GM18508 (cell line): Measurements from ENCODE around the gene WDFY2.

ENCODE experiments used
- ATAC-seq: cut with Tn5 transposase; IDR thresholded peaks from one replicate; pipeline ENCODE4 v1.9.1; 2021; ENCODE audit warnings: moderate number of reproducible peaks; ENCODE audit not compliant: insufficient read depth, unreplicated experiment

WDFY2 gene

DNA sequence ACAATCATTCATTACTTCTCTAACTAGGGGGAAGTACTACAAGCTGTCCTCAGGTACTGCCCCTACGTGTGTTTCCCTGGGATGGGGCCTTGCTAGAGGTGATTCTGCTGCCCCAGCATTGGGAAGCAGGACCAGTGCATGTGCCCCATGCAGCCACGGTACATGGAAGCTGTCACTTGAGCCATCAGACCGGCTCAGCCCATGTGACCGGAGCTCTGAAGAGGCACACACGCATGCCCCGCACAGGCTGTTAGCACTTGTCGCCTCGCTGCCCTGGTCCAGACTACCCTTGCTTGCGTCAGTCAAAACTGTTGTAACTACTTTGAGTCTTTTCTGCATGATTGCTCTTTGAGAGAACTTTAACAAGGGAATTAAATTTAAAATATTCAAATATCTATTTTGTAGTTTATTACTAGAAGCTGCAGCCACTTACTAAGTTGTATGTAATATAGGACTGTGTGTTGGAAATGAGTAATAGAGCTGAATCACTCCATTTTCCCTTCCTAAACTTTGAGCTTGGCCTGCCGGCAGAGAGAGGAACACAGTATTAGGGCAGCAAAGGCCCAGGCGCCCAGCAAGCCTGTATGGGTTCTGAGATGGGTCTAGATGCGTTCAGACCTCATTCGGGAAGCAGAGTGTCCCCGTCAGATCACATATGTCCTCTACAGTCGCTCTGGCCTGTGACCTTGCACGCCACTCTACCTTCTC lies 177.5 kb downstream of the WDFY2 start:
- ATAC-seq, result no peak

DNA sequence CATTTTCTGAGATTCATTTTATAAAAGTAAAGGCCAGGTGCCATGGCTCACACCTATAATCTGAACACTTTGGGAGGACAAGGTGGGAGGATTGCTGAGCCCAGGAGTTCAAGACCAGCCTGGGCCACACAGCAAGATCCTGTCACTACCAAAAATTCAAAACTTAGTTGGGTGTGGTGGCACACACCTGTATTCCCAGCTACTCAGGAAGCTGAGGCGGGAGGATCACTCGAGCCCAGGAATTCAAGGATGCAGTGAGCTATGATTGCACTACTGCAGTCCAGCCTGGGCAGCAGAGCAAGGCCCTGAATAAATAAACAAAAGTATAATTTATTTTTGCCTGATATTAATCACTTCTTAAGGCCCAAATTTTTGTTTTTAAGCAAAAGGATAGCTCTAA lies 179.2 kb downstream of the WDFY2 start:
- ATAC-seq, result no peak

DNA sequence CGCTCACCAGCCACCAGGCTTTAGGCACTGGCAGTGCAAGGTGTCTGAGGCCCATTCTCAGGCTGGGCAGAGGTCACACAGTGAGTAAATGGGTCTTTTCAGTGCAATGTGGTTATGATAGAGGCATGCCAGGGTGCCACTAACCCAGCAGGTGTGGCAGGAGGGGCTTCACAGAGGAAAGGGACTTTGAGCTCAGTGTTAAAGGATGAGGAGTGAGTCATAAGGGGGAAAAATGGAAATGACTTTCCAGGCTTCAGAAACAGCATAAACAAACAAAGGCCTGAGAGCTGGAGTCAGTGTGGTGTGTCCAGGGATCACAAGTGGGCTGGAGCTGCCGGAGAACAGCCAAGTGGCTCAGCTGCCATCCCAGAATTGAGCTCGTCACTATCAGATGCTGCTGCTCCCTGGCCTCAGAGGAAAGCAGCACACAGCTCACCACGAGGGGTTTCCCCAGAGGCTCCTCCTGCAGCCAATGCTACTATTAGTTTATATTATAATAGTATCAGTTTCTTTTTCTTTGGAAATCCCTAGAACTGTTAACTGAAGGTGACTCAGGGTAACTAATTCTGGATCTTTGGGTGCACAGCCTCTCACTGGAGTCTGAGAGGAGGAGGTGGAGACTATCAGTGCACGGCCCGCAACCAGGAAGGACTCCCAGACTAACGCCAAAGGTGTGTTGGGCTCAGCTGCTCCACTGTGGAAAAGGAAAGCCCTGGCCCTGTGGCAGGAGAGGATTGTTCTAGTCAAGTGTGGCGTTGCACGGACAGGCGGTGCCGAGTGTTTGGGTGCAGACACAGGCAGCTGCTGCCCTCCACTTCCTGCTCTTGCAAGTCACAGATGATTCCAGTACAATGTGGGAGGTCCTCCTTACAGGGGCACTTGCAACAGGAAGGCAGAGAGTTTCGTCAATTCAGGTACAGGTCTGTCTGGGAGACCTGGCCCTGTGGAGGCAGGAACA lies 180.2 kb downstream of the WDFY2 start:
- ATAC-seq, result peak; percentile 76

DNA sequence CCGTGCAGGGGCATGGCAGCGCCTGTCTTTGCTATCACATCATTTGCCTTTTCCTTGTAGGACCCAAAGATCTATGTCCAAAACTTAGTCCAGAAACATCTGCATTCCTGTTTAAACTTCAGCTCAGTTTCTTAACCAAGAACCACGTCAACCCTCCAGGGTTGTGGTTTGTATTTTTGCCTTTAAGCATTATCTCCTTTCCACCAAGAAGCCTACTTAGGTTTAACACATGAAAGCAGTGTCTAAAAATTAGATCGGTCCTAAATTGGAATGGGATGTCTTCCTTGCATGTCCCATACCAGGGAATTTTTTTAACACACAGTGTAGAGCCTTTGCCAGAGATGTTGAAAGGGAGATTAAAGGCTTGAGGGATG lies 180.9 kb downstream of the WDFY2 start:
- no peak for ATAC-seq

DNA sequence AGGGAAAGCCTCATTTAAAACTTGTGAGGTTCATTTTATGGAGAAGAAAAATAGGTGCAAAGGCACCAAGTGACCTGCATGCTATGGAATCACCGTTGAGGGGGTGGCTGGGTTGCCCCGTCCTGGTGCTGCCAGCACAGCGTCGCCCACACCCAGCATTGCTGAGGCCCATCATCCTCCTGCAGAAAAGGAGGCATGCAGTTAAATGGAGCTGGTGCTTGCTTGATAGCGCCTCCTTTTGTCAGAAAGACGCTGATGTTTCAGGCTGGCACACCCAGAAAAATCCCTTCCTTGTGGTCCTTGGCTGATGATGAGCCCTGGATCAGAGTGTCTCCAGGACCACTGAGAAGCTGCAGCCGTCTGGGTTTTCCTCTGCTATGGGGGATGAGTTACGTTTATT lies 182.8 kb downstream of the WDFY2 start:
- ATAC-seq, result no peak

DNA sequence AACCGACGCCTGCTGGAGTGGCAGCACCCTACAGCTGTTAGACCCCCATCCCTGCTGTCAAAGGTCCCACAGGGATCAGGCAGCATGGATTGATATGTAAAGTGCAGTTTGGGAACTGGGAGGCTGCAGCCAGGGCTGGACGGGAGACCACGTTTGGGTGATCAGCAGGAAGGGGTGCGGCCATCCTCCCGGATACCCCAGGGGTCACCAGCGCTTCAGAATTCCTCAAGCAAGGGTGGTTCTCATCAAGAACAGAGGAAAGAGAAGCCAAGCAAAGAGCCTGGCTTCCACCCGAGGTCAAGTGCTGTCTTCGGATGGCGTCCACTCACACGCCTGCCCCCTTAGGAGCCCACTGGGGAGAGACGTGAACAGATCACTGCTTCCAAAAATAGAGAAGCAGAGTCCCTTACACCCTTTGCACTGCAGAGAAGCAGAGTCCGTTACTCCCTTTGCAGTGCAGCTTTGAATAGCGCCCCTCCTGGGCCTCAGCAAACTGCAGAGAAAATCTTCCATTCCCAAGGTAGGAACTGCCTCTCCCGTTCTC lies 184.2 kb downstream of the WDFY2 start:
- ATAC-seq, result no peak

DNA sequence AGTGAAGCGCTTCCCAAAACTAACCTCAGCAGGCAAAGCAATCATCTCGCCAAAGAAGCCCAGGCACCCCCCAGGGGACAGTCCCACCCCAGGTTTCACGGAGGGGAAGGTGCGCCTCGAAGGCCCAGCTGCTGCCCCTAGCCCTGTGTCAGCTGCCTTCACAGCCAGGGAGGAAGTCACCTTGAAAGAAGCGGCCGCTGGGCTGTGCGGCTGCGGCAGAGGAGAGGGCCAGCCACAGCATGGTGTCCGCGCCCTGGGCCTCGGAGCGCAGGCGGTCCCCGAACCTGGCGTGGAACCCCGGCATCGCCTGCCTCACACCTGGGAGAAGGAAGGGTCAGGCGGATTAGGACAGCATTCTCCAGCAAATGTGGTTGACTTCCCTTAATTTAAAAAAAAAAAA lies 184.7 kb downstream of the WDFY2 start:
- ATAC-seq, result no peak

DNA sequence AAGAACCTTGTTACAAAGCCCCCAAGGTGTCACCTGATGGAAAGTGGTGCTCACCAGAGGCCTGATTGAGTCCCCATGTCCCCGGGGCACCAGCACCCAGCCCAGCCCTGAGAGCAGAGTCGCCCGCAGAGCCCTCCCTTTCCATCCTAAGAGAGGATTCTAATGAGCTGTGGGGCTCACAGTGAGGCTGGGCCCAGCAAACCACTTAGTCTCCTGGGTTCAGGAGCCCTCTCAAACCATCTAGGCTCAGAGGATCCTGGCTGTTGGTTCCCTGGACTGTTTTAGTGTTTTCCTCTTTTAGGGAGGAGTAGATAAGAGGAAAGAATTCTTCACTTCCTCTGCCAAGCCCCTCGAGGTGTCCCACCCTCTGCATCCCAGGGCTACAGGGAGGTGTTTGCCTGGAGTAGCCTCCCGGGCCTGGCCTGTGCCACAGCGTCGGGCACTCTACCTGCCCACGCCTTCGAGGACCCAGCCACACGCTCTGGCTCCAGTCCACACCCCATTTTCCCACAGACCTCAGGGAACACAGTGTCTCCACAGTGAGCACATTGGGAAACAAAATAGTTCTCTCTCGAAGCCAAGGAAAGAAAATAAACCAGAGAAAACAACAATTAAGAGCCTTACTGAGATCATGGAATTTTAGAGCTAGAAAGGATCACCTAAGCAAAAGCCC lies 185.3 kb downstream of the WDFY2 start:
- ATAC-seq, result no peak

DNA sequence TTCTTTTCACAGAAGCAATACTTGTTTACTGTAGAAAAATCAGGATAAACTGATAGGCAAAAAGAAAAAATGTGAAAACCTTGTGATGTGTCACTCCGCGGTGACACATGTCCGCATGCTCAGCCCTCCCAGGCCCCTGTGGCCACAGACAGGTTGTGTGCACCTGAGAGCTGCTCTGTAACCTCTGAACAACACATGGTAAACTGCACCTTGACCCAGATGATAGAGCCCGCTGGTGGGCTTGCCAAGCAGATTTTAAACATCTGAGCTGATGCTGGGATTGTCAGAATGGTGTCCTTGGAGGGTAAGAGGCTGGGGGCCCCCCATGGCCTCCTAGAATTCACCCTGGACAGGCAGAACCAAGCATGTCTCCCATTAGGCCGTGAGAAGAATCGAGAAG lies 185.9 kb downstream of the WDFY2 start:
- no peak for ATAC-seq

DNA sequence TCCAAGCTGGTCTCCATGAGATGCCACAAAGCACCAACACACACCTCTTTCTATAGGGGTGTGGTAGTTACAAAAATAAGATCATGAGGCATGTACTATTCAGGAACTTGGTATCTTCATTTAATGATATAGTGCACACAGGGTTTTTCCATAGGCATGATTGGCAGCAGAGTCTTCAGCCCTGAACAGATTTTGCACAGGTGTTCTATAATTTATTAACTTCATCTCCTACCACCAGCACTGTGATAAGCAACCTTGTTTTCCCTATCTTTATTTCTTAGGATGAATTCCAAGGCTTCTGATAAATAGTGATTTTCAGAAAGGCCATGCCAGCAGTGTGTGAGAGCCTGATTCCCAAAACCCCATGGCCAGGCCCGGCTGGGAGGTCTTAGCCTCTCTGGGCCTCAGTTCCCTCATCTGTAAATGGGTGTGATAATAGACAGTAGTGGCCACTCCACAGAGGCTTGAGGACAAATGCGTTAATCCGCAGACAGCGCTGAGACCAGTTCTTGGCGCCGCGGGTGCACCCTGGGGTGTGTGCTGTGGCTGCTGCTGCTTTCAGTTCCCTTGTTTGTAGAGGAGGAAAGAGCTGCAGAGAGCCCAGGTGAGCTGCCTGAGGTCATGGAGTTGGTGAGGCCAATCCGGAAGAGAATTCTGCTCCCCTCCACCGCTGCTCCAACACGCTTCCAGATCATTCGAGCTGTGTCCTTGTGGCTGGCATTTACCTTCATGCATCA lies 186.6 kb downstream of the WDFY2 start:
- ATAC-seq, result no peak

DNA sequence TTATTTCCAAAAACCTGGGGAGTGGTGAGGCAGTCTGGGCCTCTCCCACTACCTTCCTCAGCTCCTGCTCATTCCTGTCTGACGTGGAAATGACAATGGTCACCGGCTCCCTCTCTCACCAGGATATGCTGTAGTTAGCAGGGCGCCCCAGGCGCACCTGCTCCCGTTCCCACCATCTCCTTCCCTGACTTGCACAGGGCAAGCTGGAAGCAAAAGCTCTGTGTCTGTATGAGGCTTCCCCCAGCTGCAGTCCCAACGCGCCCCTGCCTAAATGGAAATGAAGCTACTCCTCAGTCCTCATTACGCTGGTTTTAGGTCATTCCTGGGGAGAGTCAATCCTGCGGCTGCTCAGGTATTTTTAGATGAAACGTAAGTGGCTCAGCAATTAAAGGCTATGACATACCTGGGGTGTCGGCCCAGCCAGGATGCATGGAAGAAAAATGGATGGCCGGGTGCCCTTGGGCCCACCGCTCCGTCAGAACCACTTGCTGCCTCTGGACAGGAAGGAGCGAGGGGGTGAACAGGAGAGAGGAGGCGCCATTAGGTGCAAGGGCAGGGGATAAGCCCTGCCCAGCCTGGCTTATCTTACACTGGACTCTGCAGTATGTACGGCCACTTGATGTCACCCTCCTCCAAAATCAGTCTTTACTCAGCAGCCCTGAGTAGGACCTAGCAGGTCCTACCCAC lies 187.3 kb downstream of the WDFY2 start:
- no peak for ATAC-seq

DNA sequence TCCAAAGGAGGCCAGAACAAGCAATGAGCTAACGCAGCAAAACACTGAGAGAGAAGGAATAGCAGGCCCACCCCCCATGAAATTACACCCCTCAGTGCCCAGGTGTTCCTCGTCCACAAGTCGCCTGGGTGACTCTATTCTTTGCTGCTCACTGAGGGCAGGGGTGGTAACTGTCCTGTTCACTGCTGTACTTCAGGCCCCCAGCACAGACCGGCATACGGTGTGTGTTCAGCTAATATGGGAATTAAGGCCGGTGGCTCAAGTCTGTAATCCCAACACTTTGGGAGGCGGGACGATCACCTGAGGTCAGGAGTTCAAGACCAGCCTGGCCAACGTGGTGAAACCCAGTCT lies 187.8 kb downstream of the WDFY2 start:
- no peak for ATAC-seq

DNA sequence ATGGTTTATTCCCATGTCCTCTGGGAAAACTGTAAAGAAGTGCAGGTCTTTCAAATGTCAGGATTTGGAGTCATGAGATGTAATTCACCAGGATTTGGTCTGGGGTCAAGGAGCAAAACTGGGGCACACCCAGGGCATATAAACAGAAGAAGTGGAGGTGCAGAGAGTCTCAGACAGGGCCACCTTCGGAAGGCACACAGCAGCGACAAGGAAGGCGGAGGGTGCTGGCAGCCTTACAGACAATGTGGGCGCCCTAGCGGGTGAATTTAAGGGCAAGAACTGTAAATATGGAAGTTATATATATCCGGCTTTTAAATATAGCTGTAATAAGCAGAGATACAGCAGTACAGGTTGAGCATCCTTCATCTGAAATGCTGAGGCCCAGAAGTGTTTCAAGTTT lies 188.5 kb downstream of the WDFY2 start:
- no peak for ATAC-seq

DNA sequence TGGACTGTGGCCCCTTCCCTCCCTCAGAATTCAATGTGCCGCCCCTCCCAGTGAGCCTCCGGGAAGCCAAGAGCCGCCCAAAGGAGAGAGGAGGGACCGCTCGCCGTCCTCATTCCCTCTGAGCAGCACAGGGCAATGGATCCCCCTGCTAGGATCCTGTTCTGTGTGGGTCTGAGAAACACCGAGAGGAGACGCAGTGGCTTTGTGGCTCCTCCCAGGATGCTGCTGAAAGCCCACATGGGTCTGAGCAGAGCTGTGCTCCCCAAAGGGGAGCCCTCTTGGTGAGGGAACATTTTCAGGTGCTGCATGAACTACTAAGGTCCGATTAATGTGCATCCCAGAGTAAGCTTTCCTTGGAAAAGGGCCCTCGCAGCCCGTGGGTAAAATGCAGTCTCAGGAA lies 189.3 kb downstream of the WDFY2 start:
- no peak for ATAC-seq

DNA sequence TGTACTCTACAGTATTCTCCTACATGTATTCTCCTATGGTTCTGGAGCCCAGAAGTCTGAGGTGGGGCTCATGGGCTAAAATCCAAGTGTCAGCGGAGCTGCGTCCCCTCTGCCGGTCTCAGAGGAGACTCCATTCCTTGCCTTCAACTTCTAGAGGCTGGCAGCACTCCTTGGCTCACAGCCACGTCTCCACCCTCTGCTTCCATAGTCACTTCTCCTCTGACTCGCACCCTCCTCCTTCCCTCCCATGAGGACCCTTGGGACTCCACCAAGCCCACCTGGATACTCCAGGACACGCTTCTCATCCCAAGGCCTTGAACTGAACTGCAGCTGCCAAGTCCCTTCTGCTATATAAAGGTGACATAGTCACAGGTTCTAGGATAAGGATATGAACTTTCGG lies 191.9 kb downstream of the WDFY2 start:
- ATAC-seq, result no peak

DNA sequence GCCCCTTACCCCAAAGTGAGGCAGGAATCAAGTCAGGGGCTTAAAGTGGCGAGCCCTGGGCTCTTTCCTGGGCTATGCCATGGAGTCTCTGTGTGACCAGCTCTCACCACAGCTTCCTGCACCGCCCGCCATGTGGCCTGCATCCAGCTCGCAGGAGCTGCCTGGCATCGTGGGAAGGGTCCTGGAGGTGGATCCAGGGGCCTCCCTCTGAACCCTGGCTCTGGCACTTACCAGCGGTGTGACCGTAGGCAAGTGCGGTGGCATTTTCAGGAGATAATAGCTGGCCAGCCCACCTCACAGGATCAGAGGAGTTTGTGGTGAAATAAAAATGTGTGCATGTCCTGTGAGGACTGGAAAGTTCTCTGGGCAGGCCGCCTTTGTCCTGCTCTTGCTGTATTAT lies 193.7 kb downstream of the WDFY2 start:
- no peak for ATAC-seq

DNA sequence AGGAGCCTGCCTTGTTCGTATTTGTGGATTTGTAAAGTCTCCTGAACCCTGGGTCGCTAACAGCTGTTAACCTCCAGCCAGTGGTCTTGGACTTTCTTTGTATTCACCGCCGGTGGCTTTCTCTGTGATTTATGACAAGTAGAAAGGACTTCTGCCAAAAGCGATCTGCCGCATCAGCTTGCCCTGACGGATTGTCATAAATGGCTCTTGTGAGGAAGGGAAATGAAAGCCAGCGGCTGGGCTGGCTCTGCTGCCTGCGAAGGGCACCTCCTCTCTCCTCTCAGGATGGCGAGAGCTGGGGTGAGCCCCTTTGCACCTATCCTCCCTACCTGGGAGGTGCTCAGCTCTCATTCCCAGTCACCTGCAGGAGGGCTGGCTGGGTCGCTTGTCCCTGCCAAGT lies 194.1 kb downstream of the WDFY2 start:
- no peak for ATAC-seq

DNA sequence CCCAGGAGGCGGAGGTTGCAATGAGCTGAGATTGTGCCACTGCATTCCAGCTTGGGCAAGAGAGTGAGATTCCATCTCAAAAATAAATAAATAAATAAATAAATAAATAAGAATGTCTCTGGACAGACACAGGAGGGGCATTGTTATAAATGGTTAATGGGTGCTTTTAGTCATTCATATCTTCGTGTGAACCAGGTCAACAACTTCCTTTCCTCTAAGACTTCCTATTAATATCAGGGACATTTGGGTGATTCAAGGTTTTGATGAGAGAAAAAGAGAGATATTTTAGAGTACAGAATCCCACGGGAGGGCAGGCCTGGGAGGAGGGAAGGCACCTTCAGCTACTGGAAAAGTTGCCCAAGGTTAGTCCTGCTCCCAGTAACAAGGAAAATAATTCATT lies 195.8 kb downstream of the WDFY2 start:
- ATAC-seq, result no peak

DNA sequence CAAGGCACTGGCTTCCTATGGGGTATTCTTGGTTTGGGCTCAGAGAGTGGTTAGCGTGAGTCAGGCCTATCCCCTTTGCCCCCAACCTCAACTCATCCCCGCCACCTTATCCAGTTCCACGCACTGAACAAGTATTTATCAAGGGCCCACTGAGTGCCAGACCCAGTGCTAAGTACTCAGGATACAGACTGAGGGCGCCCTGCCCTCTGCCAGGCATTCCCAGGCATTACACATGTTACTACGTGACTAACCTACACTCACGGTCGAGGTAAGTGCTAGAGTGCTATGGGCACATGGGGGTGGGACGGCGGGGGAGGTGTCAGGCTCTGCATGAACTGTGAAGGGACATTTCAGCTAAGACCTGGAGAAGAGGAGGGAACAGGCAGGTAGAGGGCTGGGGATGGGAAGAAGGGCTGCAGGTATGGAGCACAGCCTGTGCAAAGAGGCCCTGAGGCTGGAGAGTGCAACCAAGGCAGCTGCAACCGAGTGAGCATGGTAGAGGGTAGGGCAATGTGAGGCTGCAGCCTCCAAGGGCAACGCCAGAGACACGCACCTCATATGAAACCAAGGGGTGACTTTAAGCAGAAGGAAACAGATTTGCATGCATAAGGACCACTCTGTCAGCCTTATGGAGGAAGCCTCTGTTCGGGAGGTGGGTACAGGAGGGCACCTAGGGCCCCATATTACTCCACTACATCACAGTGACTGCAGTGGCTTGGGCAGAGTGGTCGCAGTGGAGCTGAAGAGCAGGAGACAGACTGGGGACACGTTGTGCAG lies 197.2 kb downstream of the WDFY2 start:
- no peak for ATAC-seq
